HFF-Myc (cell line): Measurements from ENCODE around the gene IRS2.

Experiments used
- DNase-seq: peaks from one replicate; pipeline ENCODE4 v3.0.0-alpha.2; 2011; ENCODE audit warnings: low read depth; ENCODE audit errors: extremely low read depth
- H3K4me3 ChIP-seq: replicated peaks from 2 replicates; pipeline ENCODE4 v1.5.1; 2011; ENCODE audit warnings: low read depth, mild to moderate bottlenecking, control low read depth, low read length
- CTCF ChIP-seq: IDR thresholded peaks from 2 replicates; pipeline ENCODE4 v1.5.1; 2012; ENCODE audit warnings: mild to moderate bottlenecking, low read depth, low read length, control low read depth; ENCODE audit errors: missing control alignments

Gene IRS2

GRCh38 chr13:109785141-109785891, 1.1 kb downstream of the IRS2 start:
- no peak for TF ChIP-seq CTCF
- DNase-seq: no peak
- peak overlapping the region; percentile 73 for H3K4me3 ChIP-seq

- DNase-seq: no peak
- TF ChIP-seq CTCF: peak; percentile 10
- peak overlapping the region; percentile 73 for H3K4me3 ChIP-seq
These were observed 1.7 kb downstream of the IRS2 start for GRCh38 chr13:109784590-109785140.

- no peak for DNase-seq
- peak overlapping the region; percentile 57 for H3K4me3 ChIP-seq
- TF ChIP-seq CTCF: no peak
These were observed 2.4 kb downstream of the IRS2 start for GRCh38 chr13:109783815-109784589.

GRCh38 chr13:109783447-109783814, 3.0 kb downstream of the IRS2 start:
- TF ChIP-seq CTCF: no peak

GRCh38 chr13:109782823-109783431, 3.5 kb downstream of the IRS2 start:
- no peak for TF ChIP-seq CTCF

More at GRCh38 chr13:109783447-109783814, 3.0 kb downstream of the IRS2 start:
- H3K4me3 ChIP-seq: peak overlapping the region; percentile 57
- DNase-seq: no peak

GRCh38 chr13:109782066-109782822, 4.1 kb downstream of the IRS2 start:
- peak overlapping the region; percentile 63 for H3K4me3 ChIP-seq
- TF ChIP-seq CTCF: no peak

More at GRCh38 chr13:109782823-109783431, 3.5 kb downstream of the IRS2 start:
- peak overlapping the region; percentile 63; the same call in 1 of the 2 replicates for H3K4me3 ChIP-seq
- DNase-seq: no peak

More at GRCh38 chr13:109782066-109782822, 4.1 kb downstream of the IRS2 start:
- no peak for DNase-seq
